H9 (cell line): ENCODE results near the gene CHN1. TPM values are rescaled to one million over a fixed set of nuclear protein-coding genes. Genes with fewer than 3 reads are reported as not detected.

Experiments
- DNase-seq: peaks from one replicate; pipeline ENCODE4 v3.0.0-alpha.2; 2017
- H2AFZ ChIP-seq: one replicate; pipeline ENCODE4 v1.6.1; 2013; ENCODE audit warnings: mild to moderate bottlenecking, low read length, control low read depth, moderate library complexity
- H2AK5ac ChIP-seq: 2 replicates; pipeline ENCODE4 v1.6.1; 2013; ENCODE audit warnings: low read length, control low read depth, mixed read lengths; ENCODE audit not compliant: insufficient read length
- H2BK120ac ChIP-seq: one replicate; pipeline ENCODE4 v1.6.1; 2013; ENCODE audit warnings: low read depth, mild to moderate bottlenecking, low read length, control low read depth, inconsistent platforms; ENCODE audit not compliant: poor library complexity, severe bottlenecking
- H2BK12ac ChIP-seq: 2 replicates; pipeline ENCODE4 v1.6.1; 2013; ENCODE audit warnings: low read length, control low read depth, mixed read lengths, low read depth; ENCODE audit not compliant: insufficient read length
- H2BK15ac ChIP-seq: 2 replicates; pipeline ENCODE4 v1.6.1; 2013; ENCODE audit warnings: low read depth, low read length, control low read depth
- H2BK20ac ChIP-seq: one replicate; pipeline ENCODE4 v1.6.1; 2013; ENCODE audit warnings: low read depth, mild to moderate bottlenecking, low read length, control low read depth, inconsistent platforms; ENCODE audit not compliant: poor library complexity, severe bottlenecking
- H2BK5ac ChIP-seq: 2 replicates; pipeline ENCODE4 v1.6.1; 2013; ENCODE audit warnings: low read length, control low read depth, mixed read lengths; ENCODE audit not compliant: insufficient read length
- H3K14ac ChIP-seq: 2 replicates; pipeline ENCODE4 v1.6.1; 2013; ENCODE audit warnings: low read length, control low read depth; ENCODE audit not compliant: insufficient read depth
- H3K18ac ChIP-seq: 2 replicates; pipeline ENCODE4 v1.6.1; 2013; ENCODE audit warnings: low read depth, mild to moderate bottlenecking, mixed read lengths, low read length, control low read depth; ENCODE audit not compliant: insufficient read length
- H3K23ac ChIP-seq: 2 replicates; pipeline ENCODE4 v1.6.1; 2013; ENCODE audit warnings: low read length, control low read depth, mixed read lengths, low read depth; ENCODE audit not compliant: insufficient read length
- H3K23me2 ChIP-seq: 2 replicates; pipeline ENCODE4 v1.6.1; 2013; ENCODE audit warnings: low read depth, mild to moderate bottlenecking, mixed read lengths, low read length, control low read depth; ENCODE audit not compliant: insufficient read length, poor library complexity, severe bottlenecking
- H3K27ac ChIP-seq: 2 replicates; pipeline ENCODE4 v1.5.1; 2013; ENCODE audit warnings: low read length, control low read depth, mixed read lengths, low read depth; ENCODE audit not compliant: insufficient read length
- H3K27me3 ChIP-seq: 2 replicates; pipeline ENCODE4 v1.6.1; 2013; ENCODE audit warnings: low read length, control low read depth, inconsistent platforms; ENCODE audit not compliant: insufficient read depth
- H3K4ac ChIP-seq: 2 replicates; pipeline ENCODE4 v1.6.1; 2013; ENCODE audit warnings: low read depth, mild to moderate bottlenecking, control low read depth, inconsistent platforms, low read length, moderate library complexity
- H3K4me1 ChIP-seq: 2 replicates; pipeline ENCODE4 v1.6.1; 2013; ENCODE audit warnings: low read length, control low read depth, inconsistent platforms; ENCODE audit not compliant: insufficient read depth
- H3K4me2 ChIP-seq: 2 replicates; pipeline ENCODE4 v1.6.1; 2013; ENCODE audit warnings: low read length, control low read depth, mixed read lengths; ENCODE audit not compliant: insufficient read length, insufficient read depth
- H3K56ac ChIP-seq: 2 replicates; pipeline ENCODE4 v1.6.1; 2013; ENCODE audit warnings: low read depth, mild to moderate bottlenecking, mixed read lengths, low read length, control low read depth; ENCODE audit not compliant: insufficient read length
- H3K79me1 ChIP-seq: 2 replicates; pipeline ENCODE4 v1.6.1; 2013; ENCODE audit warnings: low read depth, mild to moderate bottlenecking, moderate library complexity, low read length, control low read depth, inconsistent platforms; ENCODE audit not compliant: insufficient read depth, poor library complexity, severe bottlenecking
- H3K79me2 ChIP-seq: 2 replicates; pipeline ENCODE4 v1.6.1; 2013; ENCODE audit warnings: low read length, control low read depth, inconsistent platforms; ENCODE audit not compliant: insufficient read depth
- H3K9ac ChIP-seq: 2 replicates; pipeline ENCODE4 v1.6.1; 2013; ENCODE audit warnings: low read length, control low read depth, mixed read lengths; ENCODE audit not compliant: insufficient read length; ENCODE audit errors: extremely low read depth
- H3K9me3 ChIP-seq: one replicate; pipeline ENCODE4 v1.6.1; 2013; ENCODE audit warnings: low read depth, low read length, inconsistent platforms; ENCODE audit not compliant: control insufficient read depth
- H3T11ph ChIP-seq: one replicate; pipeline ENCODE4 v1.6.1; 2013; ENCODE audit warnings: mild to moderate bottlenecking, low read length, control low read depth, inconsistent platforms
- H4K20me1 ChIP-seq: one replicate; pipeline ENCODE4 v1.6.1; 2013; ENCODE audit not compliant: control insufficient read depth, insufficient read length, insufficient read depth
- H4K5ac ChIP-seq: 2 replicates; pipeline ENCODE4 v1.6.1; 2013; ENCODE audit warnings: low read depth, mild to moderate bottlenecking, mixed read lengths, low read length, control low read depth; ENCODE audit not compliant: insufficient read length
- H4K8ac ChIP-seq: replicated peaks from 2 replicates; pipeline ENCODE4 v1.6.1; 2013; ENCODE audit warnings: low read length, control low read depth, mixed read lengths, low read depth; ENCODE audit not compliant: insufficient read length
- H4K91ac ChIP-seq: 2 replicates; pipeline ENCODE4 v1.6.1; 2013; ENCODE audit warnings: low read depth, mild to moderate bottlenecking, moderate library complexity, mixed read lengths, low read length, control low read depth; ENCODE audit not compliant: insufficient read length
- H3K27ac Mint-ChIP-seq, 3 experiments: 2 replicates in 2 of 3; 3 replicates in 1 of 3; pipeline ENCODE4 v1.8.0; 2020 to 2021; ENCODE audit warnings: mixed read lengths in 3 of 3, mild to moderate bottlenecking in 1 of 3, moderate library complexity in 1 of 3
- H3K27me3 Mint-ChIP-seq: 2 replicates; pipeline ENCODE4 v1.8.0; 2021; ENCODE audit warnings: low read depth, mild to moderate bottlenecking, moderate library complexity, mixed read lengths
- H3K36me3 Mint-ChIP-seq, 3 experiments: 2 replicates in 2 of 3; 3 replicates in 1 of 3; pipeline ENCODE4 v1.8.0; 2020 to 2021; ENCODE audit warnings: low read depth in 3 of 3, mixed read lengths in 3 of 3; ENCODE audit not compliant: insufficient read depth in 1 of 3
- H3K4me1 Mint-ChIP-seq, 2 experiments: 2 replicates each; pipeline ENCODE4 v1.8.0; 2020; ENCODE audit warnings: mixed read lengths in 2 of 2
- H3K4me3 Mint-ChIP-seq, 2 experiments: 2 replicates in 1 of 2; 3 replicates in 1 of 2; pipeline ENCODE4 v1.8.0; 2020 to 2021; ENCODE audit warnings: mild to moderate bottlenecking in 2 of 2, mixed read lengths in 2 of 2, moderate library complexity in 1 of 2
- H3K9me3 Mint-ChIP-seq, 2 experiments: 2 replicates in 1 of 2; 3 replicates in 1 of 2; pipeline ENCODE4 v1.8.0; 2020; ENCODE audit warnings: mild to moderate bottlenecking in 2 of 2, mixed read lengths in 2 of 2, moderate library complexity in 1 of 2
- WGBS: extraction: QIAGEN DNeasy Blood & Tissue Kit; methylation state at CpG from one replicate; pipeline ENCODE4 v1.1.7; 2013; ENCODE audit warnings: missing lambda C conversion rate, low lambda C conversion rate, mixed read lengths; ENCODE audit not compliant: insufficient read length; ENCODE audit errors: extremely low coverage; 5-methylcytosine and 5-hydroxymethylcytosine counted together
- total RNA-seq: library from RNA; stranded (reverse); gene quantifications from 2 replicates; pipeline ENCODE4 v1.2.1, GENCODE V29; 2021
- TF ChIP-seq, protein P1 (sequence below): fragments of 200-600 bp; sonication (generic); conservative IDR thresholded peaks from 3 replicates; pipeline ENCODE4 v1.8.0; 2021; ENCODE audit warnings: antibody characterized with exemption, mild to moderate bottlenecking

Gene CHN1
- total RNA-seq, 1 experiment from 2014 or later = 33.9 TPM

- Mint-ChIP-seq H3K27me3 (no peaks in the 10 kb centered on the region), H3K36me3 (peaks cover 0 to 3% (median 0%) of the 10 kb centered on the region in 3 experiments; a peak in 1 of 7 replicates), H3K4me1 (peaks cover 6 to 12% of the 10 kb centered on the region in 2 experiments), H3K9me3 (peaks cover 3 to 4% of the 10 kb centered on the region in 2 experiments; a peak in 2 of 5 replicates), H3K4me3 (no peak overlapping the region), H3K27ac (no peak overlapping the region)
- H4K5ac ChIP-seq = no peak overlapping the region
- H4K91ac ChIP-seq = no peak overlapping the region
- no peak overlapping the region for H3K9ac ChIP-seq
- H2AFZ ChIP-seq = no peak overlapping the region
- H3K4me1 ChIP-seq = no peaks in the 10 kb centered on the region
- H3K56ac ChIP-seq = no peak overlapping the region
- H2BK20ac ChIP-seq = no peak overlapping the region
- H3K4me2 ChIP-seq = no peak overlapping the region
- no peaks in the 10 kb centered on the region for H3K27me3 ChIP-seq
- H3K27ac ChIP-seq = no peak overlapping the region
- H2BK15ac ChIP-seq = no peak overlapping the region
- H3K79me2 ChIP-seq = no peaks in the 10 kb centered on the region
- no peak overlapping the region for H2BK5ac ChIP-seq
- H4K8ac ChIP-seq = no peak overlapping the region
- H2BK120ac ChIP-seq = no peak overlapping the region
- H3K18ac ChIP-seq = no peak overlapping the region
- no peak for DNase-seq
- WGBS = no CpG with 5 or more reads among the region's 3 CpGs
- no peak overlapping the region for H3K14ac ChIP-seq
- no peak overlapping the region for H3K23ac ChIP-seq
- H3K9me3 ChIP-seq = no peaks in the 10 kb centered on the region
- no peaks in the 10 kb centered on the region for H3K79me1 ChIP-seq
- H4K20me1 ChIP-seq = no peaks in the 10 kb centered on the region
- H3K23me2 ChIP-seq = no peaks in the 10 kb centered on the region
- H2AK5ac ChIP-seq = no peak overlapping the region
- H3K4ac ChIP-seq = no peak overlapping the region
- no peak overlapping the region for H3T11ph ChIP-seq
- TF ChIP-seq, protein P1, sequence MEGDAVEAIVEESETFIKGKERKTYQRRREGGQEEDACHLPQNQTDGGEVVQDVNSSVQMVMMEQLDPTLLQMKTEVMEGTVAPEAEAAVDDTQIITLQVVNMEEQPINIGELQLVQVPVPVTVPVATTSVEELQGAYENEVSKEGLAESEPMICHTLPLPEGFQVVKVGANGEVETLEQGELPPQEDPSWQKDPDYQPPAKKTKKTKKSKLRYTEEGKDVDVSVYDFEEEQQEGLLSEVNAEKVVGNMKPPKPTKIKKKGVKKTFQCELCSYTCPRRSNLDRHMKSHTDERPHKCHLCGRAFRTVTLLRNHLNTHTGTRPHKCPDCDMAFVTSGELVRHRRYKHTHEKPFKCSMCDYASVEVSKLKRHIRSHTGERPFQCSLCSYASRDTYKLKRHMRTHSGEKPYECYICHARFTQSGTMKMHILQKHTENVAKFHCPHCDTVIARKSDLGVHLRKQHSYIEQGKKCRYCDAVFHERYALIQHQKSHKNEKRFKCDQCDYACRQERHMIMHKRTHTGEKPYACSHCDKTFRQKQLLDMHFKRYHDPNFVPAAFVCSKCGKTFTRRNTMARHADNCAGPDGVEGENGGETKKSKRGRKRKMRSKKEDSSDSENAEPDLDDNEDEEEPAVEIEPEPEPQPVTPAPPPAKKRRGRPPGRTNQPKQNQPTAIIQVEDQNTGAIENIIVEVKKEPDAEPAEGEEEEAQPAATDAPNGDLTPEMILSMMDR = no peak
- no peak overlapping the region for H2BK12ac ChIP-seq
Observed at GRCh38 chr2:175025233-175025632, 20.1 kb upstream of the CHN1 start.
